Stomach smooth muscle (tissue), 2 donors: ENCODE results near the gene GNL1.
A peak's percentile ranks its signal among the peaks of the same experiment; 100 is the strongest.

Source experiments
- H3K27ac ChIP-seq: one replicate; pipeline ENCODE4 v1.7.0; 2013; ENCODE audit warnings: mild to moderate bottlenecking, low read length, inconsistent platforms
- H3K27me3 ChIP-seq, 2 donors: one replicate each; pipeline ENCODE4 v1.7.0; 2013; ENCODE audit warnings: low read length in 2 of 2; ENCODE audit not compliant: insufficient read depth in 2 of 2, control insufficient read depth in 1 of 2
- H3K36me3 ChIP-seq, 2 donors: one replicate each; pipeline ENCODE4 v1.7.0; 2013; ENCODE audit warnings: low read length in 2 of 2; ENCODE audit not compliant: control insufficient read depth in 2 of 2, insufficient read depth in 2 of 2
- H3K4me1 ChIP-seq: one replicate; pipeline ENCODE4 v1.7.0; 2013; ENCODE audit warnings: low read length; ENCODE audit not compliant: control insufficient read depth, insufficient read depth
- H3K4me3 ChIP-seq, 2 donors: one replicate each; pipeline ENCODE4 v1.7.0; 2013; ENCODE audit warnings: low read length in 2 of 2
- H3K9ac ChIP-seq, 2 donors: one replicate each; pipeline ENCODE4 v1.7.0; 2013; ENCODE audit warnings: low read length in 2 of 2, mild to moderate bottlenecking in 1 of 2
- H3K9me3 ChIP-seq, 2 donors: one replicate each; pipeline ENCODE4 v1.7.0; 2013; ENCODE audit warnings: low read length in 2 of 2; ENCODE audit not compliant: control insufficient read depth in 2 of 2
- donor health status: healthy.
- donor health status: Pancreatic carcinoma.

Gene GNL1

GRCh38 chr6:30568245-30568644 is 12.0 kb upstream of the GNL1 start:
- no peak overlapping the region for H3K4me3 ChIP-seq
- H3K9me3 ChIP-seq: no peaks in the 10 kb centered on the region
- peaks cover 22% of the 10 kb centered on the region for H3K4me1 ChIP-seq
- H3K9ac ChIP-seq: no peak overlapping the region
- no peak overlapping the region for H3K27ac ChIP-seq
- no peaks in the 10 kb centered on the region for H3K27me3 ChIP-seq
- peaks cover 0 to 2% of the 10 kb centered on the region in 2 donors for H3K36me3 ChIP-seq

- peaks cover 15 to 18% of the 10 kb centered on the region in 2 donors for H3K36me3 ChIP-seq
- no peak overlapping the region for H3K4me3 ChIP-seq
- H3K4me1 ChIP-seq: peaks cover 5% of the 10 kb centered on the region
Measured at GRCh38 chr6:30565772-30566171, 9.5 kb upstream of the GNL1 start.

DNA sequence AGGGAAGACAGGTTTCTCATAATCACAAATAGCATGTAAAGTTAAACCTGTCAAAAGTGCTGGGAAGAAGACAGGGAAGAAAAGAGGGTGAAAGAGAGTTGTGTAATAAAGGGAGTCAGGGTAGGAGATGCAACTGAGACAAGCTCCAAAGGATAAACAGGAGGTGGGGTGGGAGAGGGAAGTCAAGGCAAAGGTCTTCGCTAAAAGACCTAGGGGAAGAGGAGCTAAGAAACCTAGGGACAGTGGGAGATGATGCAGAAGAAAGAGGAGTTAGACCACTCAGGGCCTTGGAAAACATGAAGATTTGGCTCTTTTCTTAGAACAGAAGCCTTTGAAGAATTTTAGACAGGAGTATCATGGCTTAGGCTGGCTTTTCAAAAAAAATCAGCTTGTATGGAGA is 7.8 kb upstream of the GNL1 start:
- H3K4me3 ChIP-seq: no peak overlapping the region
- H3K9me3 ChIP-seq: no peaks in the 10 kb centered on the region
- H3K36me3 ChIP-seq: peaks cover 15 to 18% of the 10 kb centered on the region in 2 donors
- no peak overlapping the region for H3K27ac ChIP-seq
- H3K9ac ChIP-seq: no peak overlapping the region
- no peaks in the 10 kb centered on the region for H3K27me3 ChIP-seq
- no peaks in the 10 kb centered on the region for H3K4me1 ChIP-seq

More at GRCh38 chr6:30565772-30566171, 9.5 kb upstream of the GNL1 start:
- Histone ChIP-seq H3K27ac (no peak overlapping the region), H3K9ac (no peak overlapping the region), H3K27me3 (no peaks in the 10 kb centered on the region), H3K9me3 (no peaks in the 10 kb centered on the region)

DNA sequence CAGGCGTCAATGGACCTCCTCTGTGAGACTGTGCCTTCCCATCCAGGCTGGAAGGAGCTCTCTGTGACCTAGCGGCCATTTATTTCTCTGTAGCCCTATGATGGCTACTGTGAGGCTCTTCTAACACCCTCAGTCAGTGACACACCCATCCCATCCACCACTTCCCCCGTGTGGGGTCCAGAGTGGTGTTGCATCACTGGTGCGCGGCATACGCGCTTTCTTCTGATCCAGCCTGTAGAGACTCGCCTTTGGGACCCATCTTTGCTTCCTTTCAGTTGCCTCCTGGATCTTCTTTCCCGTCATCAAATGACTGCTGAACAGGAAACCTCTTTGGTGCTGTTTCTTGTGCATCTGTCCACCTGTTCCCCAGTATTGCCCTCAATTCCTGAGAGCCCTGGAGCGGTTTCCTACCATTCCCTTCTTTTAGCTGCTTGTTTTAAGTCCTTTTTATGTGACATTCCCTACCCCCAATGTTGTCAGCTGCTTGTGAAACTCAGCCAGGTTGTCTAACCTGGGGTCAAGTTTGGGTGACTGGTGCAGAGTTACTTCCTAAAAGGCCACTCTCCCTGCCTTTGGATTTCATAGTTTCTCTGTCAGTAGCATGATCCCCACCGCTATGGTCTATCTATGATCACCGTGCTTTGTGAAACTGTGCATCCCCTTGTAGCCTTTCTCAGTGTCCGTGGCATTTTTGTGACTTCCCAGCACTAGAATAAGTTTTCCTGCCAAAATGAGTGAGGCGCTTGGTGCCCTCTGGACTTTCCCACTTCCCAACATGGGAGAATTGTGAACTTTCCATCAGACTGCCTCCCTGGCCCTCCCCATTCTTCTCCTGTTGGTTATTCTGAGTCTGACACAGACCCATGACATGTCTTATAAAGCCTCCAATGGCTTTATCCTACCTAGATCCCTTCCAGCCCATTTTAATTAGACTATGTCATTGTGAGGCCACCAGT is 6.5 kb upstream of the GNL1 start:
- Histone ChIP-seq H3K4me1 (peaks cover 7% of the 10 kb centered on the region), H3K9ac (no peak overlapping the region), H3K27ac (no peak overlapping the region), H3K27me3 (no peaks in the 10 kb centered on the region), H3K4me3 (no peak overlapping the region), H3K9me3 (no peaks in the 10 kb centered on the region), H3K36me3 (peaks cover 15 to 18% of the 10 kb centered on the region in 2 donors)

DNA sequence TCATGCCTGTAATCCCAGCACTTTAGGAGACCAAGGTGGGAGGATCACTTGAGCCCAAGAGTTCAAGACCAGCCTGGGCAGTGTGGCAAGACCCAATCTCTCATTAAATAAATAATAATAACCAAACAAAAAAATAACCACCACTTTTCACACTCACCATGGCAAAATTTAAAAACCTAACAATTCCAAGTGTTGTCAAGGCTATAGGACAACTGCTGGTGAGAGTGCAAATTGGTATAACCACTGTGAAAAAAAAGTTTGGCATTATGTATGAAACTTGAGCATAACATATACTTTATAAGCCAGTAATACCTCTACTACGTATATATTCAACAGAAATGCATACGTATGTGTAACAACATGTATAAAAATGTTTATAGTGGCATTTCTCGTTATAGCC is 4.6 kb upstream of the GNL1 start:
- H3K36me3 ChIP-seq: peaks cover 15 to 18% of the 10 kb centered on the region in 2 donors
- H3K4me3 ChIP-seq: no peak overlapping the region
- H3K4me1 ChIP-seq: peaks cover 16% of the 10 kb centered on the region
- H3K9me3 ChIP-seq: no peaks in the 10 kb centered on the region
- no peak overlapping the region for H3K9ac ChIP-seq
- H3K27me3 ChIP-seq: no peaks in the 10 kb centered on the region
- no peak overlapping the region for H3K27ac ChIP-seq

GRCh38 chr6:30557683-30557981 is 1.3 kb upstream of the GNL1 start:
- Histone ChIP-seq H3K4me1 (peaks cover 27% of the 10 kb centered on the region), H3K9me3 (no peaks in the 10 kb centered on the region), H3K27ac (peak overlapping the region; percentile 99), H3K27me3 (no peaks in the 10 kb centered on the region), H3K9ac (peak overlapping the region; percentile 86 to 96), H3K4me3 (peak overlapping the region; percentile 97 to 100), H3K36me3 (peaks cover 27 to 29% of the 10 kb centered on the region in 2 donors)

GRCh38 chr6:30556906-30557682 is 805 bp upstream of the GNL1 start, which contains the start of gene PRR3:
TSS of gene PRR3 (plus strand) at chr6:30557295. CDS start at chr6:30557345, 50 bp downstream.
- peak within 1 kb of the TSS; percentile 86 to 96 for H3K9ac ChIP-seq
- no peaks in the 10 kb centered on the region for H3K27me3 ChIP-seq
- H3K4me1 ChIP-seq: peaks cover 27% of the 10 kb centered on the region
- no peaks in the 10 kb centered on the region for H3K9me3 ChIP-seq
- peak within 1 kb of the TSS; percentile 99 for H3K27ac ChIP-seq
- H3K36me3 ChIP-seq: peaks cover 27 to 29% of the 10 kb centered on the region in 2 donors
- peak within 1 kb of the TSS; percentile 97 to 100 for H3K4me3 ChIP-seq

- Histone ChIP-seq H3K9ac (peak overlapping the region; percentile 86 to 96), H3K9me3 (no peaks in the 10 kb centered on the region), H3K4me1 (peaks cover 27% of the 10 kb centered on the region), H3K4me3 (peak overlapping the region; percentile 97 to 100), H3K27me3 (no peaks in the 10 kb centered on the region), H3K27ac (peak overlapping the region; percentile 99), H3K36me3 (peaks cover 28 to 37% of the 10 kb centered on the region in 2 donors)
Measured at GRCh38 chr6:30555816-30556065, 548 bp downstream of the GNL1 start.

DNA sequence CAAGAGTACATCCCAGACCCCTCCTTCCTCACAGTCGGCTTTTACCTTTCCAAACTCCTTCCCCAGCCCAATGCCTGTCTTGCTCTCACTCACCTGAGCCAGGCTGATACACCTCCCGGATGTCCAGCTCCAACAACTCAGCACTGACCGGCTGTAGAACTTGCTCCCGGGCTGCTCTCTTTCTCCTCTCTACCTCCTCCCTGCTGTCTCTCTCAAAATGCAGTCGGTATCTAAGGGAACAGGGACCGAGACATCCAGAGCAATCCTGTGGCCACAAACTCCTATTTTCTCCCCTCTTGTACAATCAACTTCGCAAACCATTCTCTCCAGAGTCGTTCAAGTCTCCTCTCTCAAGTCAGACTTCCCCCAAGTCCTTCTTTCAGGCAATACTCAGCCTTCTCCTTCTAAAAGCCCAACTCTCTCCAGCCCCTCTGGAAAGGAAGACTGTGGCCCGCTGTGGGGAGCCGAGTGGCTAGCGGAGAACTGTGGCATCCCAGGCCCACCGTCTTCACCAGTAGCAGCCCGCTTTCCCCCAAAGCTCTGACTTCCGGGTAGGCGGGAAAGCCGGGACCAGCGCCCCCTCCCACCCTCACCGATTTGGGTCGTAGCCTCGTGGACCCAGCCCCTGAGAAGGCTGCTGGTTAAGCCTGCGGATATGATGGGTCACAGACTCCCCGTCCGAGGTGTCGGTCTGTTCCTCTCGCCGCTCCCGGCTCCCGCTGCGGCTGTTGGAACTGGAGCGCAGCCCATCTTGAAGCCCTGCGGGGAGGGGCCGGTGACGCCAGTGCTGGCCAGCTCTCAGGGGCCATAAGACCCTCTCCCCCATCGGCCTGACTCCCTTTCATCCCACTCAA is 1.1 kb downstream of the GNL1 start:
- Histone ChIP-seq H3K27ac (peak overlapping the region; percentile 99), H3K27me3 (no peaks in the 10 kb centered on the region)

GRCh38 chr6:30554404-30554803 is 1.9 kb downstream of the GNL1 start:
- no peaks in the 10 kb centered on the region for H3K27me3 ChIP-seq
- H3K9ac ChIP-seq: peak overlapping the region in 1 of 2 donors; percentile 36
- peaks cover 33 to 41% of the 10 kb centered on the region in 2 donors for H3K36me3 ChIP-seq
- H3K27ac ChIP-seq: peak overlapping the region; percentile 99
- H3K9me3 ChIP-seq: no peaks in the 10 kb centered on the region
- peak overlapping the region in 1 of 2 donors; percentile 97 for H3K4me3 ChIP-seq
- peaks cover 27% of the 10 kb centered on the region for H3K4me1 ChIP-seq

More for the DNA sequence above, 1.1 kb downstream of the GNL1 start:
- Histone ChIP-seq H3K36me3 (peaks cover 32 to 40% of the 10 kb centered on the region in 2 donors), H3K9me3 (no peaks in the 10 kb centered on the region), H3K4me1 (peaks cover 27% of the 10 kb centered on the region), H3K9ac (peak overlapping the region; percentile 86 to 96), H3K4me3 (peak overlapping the region; percentile 97 to 100)
